DMS153 treated with DMSO at 0.1 percent for 48 hours (cell line): Measurements from ENCODE around the gene LITAFD.
"Not testable (repeated sequence)": the region's sequence is repeated elsewhere in the genome, so short reads cannot be mapped to it uniquely, and the experiment has no call there.

Experiments
- DNase-seq: peaks from one replicate; lab custom pipeline; 2025; ENCODE audit not compliant: unreplicated experiment; lab: John Stamatoyannopoulos, UW

LITAFD gene

GRCh38 chr16:8893976-8894690 is 12.0 kb downstream of the LITAFD start:
- no peak for DNase-seq

GRCh38 chr16:8894736-8895334 is 12.7 kb downstream of the LITAFD start:
- DNase-seq: no peak

GRCh38 chr16:8898660-8899318 is 16.6 kb downstream of the LITAFD start:
- no peak for DNase-seq

DNA sequence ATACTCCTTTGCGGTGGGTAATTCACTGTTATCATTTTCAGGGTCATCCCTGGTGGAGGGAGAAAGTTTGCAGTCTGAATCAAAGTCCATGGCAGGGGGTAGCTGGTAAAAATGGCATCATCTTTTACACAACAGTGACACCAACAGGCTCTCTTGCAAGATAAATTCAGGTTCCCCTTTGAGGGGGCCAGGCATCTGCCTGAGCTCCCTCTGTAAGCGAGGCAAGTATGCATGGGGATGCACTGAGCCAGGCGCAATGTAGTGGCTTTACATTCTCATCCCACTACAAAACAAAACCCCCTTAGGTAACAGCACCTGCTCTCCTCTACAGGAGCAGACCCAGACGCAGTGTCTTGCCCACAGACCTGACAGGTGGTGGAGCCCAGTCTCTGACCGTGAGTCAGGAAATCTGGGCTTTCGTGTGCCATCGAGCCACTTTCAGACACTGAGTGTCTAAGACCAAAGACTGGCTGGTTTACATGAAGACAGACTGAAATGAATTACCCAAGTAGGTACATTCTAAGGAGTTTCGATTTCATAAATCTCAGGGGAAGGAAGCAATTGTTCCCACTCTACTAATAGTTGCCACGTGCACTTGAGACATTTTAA is 17.7 kb downstream of the LITAFD start:
- DNase-seq: no peak

DNA sequence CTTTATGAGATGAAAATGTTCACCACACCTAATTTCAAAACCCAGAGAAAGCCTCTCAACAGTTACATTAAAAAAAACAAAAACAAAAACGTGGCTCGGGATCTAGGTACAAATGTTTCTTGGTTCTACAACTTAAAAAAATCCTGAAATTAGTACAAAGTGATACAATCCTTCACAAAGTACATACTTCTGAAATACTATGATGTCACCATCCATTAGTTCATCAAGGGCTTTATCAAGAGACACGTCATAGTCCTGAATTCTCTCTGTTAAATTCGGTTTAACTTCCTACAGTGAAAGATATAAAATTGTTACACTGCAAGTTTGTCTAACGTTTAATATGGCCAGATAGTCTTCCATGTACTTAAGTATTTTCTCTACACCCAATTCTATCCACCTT is 18.2 kb downstream of the LITAFD start:
- no peak for DNase-seq

DNA sequence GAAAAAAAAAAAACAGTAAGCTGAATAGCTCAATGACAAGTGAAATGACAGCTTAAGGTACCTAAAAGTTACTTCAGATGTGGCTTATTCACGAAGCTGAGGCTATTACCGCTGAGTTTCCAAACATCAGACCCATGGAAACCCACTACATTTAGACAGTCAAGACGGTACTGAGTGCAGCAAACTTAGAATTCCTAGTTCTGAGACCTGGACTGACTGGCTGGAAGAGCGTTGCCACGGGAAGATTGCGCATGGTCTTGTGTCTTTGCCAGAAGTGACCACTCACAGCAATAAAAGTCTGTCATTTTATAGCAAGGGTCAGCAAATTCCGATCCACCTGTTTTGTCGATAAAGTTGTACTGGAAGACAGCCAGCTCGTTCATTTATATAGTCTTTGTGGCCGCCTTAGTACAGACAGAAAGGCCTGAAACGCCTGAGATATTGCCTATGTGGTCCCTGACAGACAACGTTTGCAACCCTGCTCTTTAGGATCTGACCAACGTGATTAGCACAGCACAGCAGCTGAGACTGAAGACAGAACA is 19.2 kb downstream of the LITAFD start:
- no peak for DNase-seq

DNA sequence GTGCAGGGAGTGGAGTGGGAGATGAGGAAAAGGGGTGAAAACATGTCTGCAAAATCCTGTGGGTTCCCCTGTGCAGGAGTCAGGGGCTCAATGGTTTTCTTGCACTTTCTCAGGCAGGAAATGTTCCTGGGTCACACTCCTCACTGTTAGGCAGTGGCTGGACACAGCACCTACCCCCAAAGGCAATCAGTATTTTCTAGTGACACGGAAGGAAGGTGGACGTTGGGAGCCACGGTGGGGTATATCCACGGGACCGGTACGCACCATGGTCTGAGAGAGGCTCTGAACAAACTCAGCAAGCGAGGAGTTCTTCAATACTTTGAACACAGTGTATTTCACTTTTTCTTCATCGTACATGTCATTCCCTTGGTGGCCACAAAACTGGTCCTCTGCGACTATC is 20.9 kb downstream of the LITAFD start:
- no peak for DNase-seq

DNA sequence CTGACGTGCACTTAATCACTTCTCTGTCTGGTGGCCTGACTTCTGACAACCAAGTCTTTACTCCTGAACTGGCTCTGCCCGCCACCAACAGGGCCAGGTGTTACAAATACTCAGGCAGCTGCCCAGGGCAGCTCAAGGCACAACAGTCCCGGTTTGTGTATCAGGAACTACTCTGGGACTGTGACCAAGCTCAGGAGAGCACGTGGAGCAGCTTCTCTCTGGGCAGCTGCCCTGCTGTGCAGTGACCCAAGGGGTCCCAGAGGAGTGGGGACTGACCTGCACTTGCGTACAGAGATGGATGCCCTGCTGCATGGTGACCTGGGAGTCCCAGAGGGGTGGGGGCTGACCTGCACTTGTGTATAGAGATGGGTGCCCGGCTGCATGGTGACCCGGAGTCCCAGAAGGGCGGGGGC is 21.9 kb downstream of the LITAFD start:
- no peak for DNase-seq

GRCh38 chr16:8905168-8905762 is 23.1 kb downstream of the LITAFD start:
- DNase-seq: no peak

GRCh38 chr16:8905795-8906591 is 23.8 kb downstream of the LITAFD start:
- DNase-seq: no peak

- DNase-seq: no peak
Measured at GRCh38 chr16:8907096-8907495, 24.9 kb downstream of the LITAFD start.

- DNase-seq: no peak
Measured at GRCh38 chr16:8908810-8909468, 26.8 kb downstream of the LITAFD start.

GRCh38 chr16:8910811-8911210 is 28.7 kb downstream of the LITAFD start:
- no peak for DNase-seq

DNA sequence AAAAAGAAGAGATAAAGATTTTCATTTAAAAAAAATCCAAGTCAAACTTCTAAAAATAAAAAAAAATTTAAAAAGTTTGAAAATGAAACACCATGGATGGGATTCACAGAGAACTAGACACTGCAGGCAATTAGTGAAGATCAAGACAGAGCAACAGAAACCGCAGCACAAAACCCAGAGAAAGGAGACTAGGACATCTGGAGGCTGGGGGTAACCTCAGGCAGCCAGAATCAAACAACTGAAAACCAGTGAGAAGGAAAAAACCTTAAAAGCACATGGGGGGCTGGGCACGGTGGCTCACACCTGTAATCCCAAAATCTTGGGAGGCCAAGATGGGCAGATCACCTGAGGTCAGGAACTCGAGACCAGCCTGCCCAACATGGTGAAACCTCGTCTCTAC is 30.6 kb downstream of the LITAFD start:
- no peak for DNase-seq

DNA sequence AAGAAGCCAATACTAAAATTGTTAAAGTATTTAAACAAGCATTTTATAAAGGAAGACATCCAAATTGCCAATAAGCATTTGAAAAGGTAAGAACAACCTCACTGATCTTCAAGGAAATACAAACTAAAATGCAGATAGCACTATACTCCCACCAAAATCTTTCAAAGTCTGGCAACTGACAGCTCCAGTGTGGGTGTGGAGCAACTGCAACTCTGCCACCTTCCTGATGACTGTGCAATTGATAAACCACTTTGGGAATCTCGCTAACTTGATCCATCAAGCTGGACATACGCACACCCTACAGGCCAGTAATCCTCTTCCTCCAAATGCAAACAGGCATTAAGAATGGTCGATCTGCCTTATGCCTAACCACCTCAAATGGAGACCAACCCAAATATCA is 31.9 kb downstream of the LITAFD start:
- DNase-seq: no peak

DNA sequence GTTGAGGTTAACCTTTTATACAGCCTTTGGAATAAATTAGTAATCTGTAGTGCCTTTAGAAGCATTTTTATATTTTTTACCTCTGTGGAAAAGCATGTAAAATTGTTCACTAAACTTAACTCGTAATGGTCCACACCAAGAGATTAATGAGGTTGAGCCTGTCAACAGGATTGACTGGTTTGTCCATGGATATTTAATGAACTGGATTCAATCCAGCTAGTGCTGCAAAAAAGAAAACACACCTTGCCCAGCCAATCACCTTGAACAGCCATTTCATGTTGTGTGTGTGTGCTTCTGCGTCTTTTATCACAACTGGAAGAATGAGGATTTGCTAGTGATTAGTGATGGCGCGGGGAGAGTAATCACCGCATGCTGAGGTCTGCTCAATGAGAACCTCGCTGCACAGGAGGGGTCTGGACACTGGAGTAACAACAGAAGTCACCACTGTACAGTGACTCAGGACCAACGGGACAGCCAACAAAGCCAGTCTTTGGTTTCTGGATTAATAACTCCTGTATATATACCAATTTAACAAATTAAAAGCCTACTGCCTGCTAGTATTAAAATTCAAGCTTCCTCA is 33.7 kb downstream of the LITAFD start:
- no peak for DNase-seq

GRCh38 chr16:8916541-8917225 is 34.5 kb downstream of the LITAFD start:
- no peak for DNase-seq

DNA sequence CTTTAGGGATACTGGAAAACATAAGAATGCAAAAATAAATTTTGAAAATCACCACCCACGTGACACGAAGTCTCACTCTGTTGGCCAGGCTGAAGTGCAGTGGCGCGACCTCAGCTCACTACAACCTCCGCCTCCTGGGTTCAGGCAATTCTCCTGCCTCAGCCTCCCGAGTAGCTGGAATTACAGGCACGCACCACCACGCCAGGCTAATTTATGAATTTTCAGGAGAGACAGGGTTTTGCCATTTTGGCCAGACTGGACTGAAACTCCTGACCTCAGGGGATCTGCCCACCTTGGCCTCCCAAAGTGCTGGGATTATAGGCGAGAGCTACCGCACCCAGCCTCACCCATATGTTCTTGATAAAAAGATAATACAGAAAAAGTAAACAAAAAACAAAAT is 35.2 kb downstream of the LITAFD start:
- DNase-seq: not testable (repeated sequence)
